ENCODE data around the gene PREX1.

The PREX1 gene

GRCh38 chr20:48634641-48635040 lies 193.2 kb downstream of the PREX1 start:
- no peak for DNase-seq (ENCODE audit: low read depth)

DNA sequence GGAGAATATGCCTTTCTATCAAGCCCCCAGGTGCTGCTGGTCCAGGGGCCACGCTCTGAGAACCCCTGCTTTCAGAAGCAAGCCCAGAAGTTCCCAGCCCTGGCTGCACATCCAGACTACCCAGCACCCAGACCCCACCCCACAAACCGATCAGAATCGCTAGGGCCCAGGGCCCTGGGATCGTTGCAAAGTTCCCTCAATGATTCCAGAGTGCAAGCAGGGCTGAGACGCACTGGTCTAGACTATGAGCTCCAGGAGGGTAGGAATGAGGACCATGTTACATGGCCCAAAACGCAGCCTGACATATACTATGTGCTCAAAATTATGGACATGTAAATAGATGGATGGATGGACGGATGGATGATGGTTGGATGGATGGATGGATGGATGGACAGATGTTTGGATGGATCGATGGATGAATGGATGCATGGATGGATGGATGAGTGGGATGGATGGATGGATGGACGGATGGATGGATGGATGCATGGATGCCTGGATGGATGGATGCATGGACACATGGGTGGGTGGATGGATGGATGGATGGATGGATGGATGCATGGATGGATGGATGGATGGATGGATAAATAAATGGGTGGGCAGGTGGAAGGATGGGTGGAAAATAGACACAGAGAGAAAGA lies 194.1 kb downstream of the PREX1 start:
- DNase-seq (ENCODE audit: low read depth): no peak

DNA sequence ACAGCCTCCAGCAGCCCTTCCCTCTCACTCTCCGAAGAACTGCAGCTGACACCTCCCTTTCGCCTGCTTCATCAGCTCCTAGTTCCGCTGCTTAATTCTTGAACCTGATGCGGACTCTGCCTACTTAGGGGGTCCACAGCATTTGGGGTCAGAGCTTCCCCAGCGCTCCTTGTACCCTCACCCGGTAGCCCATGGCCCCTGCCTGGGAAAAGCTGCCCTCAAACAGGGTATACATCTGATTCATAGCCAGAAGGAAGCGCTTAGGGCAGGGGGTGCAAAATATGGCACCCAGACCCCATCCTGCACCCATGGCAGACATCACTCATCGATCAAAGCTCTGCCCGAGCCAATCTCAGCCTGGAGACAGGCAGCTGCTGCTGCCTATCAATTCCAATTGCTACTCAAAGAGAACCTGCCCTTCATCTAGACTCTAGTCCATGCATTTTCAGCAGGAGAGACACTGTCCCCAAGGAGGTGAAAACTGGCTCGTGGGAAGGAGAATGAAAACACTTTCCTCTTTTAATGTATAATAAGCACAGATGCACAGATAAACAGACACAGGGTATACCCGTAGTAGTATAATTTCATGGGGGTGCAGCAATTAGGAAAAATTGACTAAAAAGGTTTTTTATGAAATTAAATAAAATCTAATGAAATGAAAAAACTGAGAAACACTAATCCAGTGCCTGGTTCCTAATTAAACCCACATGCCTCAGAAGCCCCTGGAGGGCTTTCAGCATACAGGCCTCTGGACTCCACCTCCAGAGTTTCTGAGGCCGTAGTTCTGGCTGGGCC lies 194.8 kb downstream of the PREX1 start:
- DNase-seq (ENCODE audit: low read depth): no peak

- DNase-seq (ENCODE audit: low read depth): no peak
These were observed 195.6 kb downstream of the PREX1 start for GRCh38 chr20:48632017-48632824.

GRCh38 chr20:48631114-48632016 lies 196.4 kb downstream of the PREX1 start:
- no peak for DNase-seq (ENCODE audit: low read depth)

GRCh38 chr20:48630342-48631075 lies 197.3 kb downstream of the PREX1 start:
- DNase-seq (ENCODE audit: low read depth): no peak

- no peak for DNase-seq (ENCODE audit: low read depth)
These were observed 197.9 kb downstream of the PREX1 start for GRCh38 chr20:48629960-48630315.

DNA sequence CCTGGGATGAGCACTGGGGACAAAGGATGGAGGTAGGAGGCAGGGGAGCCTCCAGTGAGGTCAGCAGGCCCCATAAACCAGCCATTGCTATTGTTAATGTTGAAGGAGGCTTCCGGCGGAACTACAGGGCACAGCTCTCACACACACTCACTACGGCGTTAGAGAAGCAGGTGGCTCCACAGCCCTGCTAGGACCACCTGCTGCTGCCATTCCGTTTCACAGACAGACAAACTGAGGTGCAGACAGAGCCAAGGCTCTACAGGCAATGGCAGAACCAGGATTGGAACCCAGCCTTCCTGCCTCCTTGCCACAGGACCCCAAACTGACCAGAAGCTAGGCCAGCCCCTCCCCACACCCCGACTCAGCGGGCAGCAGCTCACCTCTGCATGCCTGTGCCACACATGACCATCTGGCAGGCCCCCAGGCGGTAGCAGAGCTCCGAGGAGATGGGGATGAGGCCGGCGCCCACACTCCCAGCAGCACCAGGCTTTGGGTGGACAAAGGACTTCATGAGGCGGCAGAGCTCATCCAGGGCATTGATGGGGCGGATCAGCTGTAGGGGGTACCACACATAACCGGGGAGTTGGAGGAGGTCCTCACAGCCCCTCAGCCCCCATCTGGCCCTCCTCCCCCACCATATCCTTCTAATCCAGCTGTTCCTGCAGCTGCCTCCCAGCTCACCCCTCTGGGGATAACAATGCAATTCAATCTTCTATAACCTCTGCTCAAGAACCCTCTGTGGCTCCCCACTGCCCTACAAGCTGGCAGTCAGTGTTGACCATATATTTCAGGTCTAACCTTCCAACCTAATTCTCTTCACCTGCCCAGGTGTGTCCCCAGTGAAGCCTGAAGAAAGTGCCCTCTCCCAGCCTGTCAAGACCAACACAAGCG lies 198.5 kb downstream of the PREX1 start:
- no peak for DNase-seq (ENCODE audit: low read depth)

- DNase-seq (ENCODE audit: low read depth): no peak
These were observed 200.1 kb downstream of the PREX1 start for GRCh38 chr20:48627737-48628128.

GRCh38 chr20:48626938-48627736 lies 200.7 kb downstream of the PREX1 start:
- no peak for DNase-seq (ENCODE audit: low read depth)

GRCh38 chr20:48626226-48626937 lies 201.4 kb downstream of the PREX1 start:
- DNase-seq (ENCODE audit: low read depth): no peak

- DNase-seq (ENCODE audit: low read depth): no peak
These were observed 202.5 kb downstream of the PREX1 start for GRCh38 chr20:48625136-48625900.

- DNase-seq (ENCODE audit: low read depth): no peak
These were observed 203.3 kb downstream of the PREX1 start for GRCh38 chr20:48624315-48625020.

- no peak for DNase-seq (ENCODE audit: low read depth)
These were observed 203.9 kb downstream of the PREX1 start for GRCh38 chr20:48623906-48624265.

GRCh38 chr20:48623176-48623905 lies 204.5 kb downstream of the PREX1 start:
- DNase-seq (ENCODE audit: low read depth): no peak

DNA sequence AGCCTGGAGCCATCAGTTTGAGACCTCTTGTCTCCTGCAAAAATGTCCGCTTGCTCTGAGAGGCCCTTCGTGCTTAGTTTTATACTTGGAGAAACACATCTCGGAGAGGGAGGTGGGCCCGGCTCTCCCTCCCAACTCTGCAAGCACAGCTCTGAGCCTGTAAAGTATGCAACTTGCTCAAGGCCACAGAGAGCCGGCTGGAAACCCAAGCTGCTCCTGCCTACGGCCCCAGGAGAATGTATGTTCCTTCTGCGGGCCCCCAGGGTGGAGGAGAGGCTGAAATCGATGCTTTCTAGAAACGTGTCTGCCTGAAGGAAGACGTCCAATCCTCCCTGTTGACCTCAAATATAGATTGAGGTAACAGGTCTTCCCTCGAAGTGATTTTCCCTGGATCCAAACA lies 205.4 kb downstream of the PREX1 start:
- DNase-seq (ENCODE audit: low read depth): no peak

All from stromal cell of bone marrow (primary cell).